Upper lobe of left lung (tissue), 6 donors: ENCODE measurements around the gene RAB3D. TPM values are rescaled to one million over a fixed set of nuclear protein-coding genes. Genes with fewer than 3 reads are reported as not detected.
"Not testable (repeated sequence)": the region's sequence is repeated elsewhere in the genome, so short reads cannot be mapped to it uniquely, and the experiment has no call there.

Source experiments
- ATAC-seq, 2 donors: fragments of 200-7000 bp; cut with Tn5 transposase; one replicate each; pipeline ENCODE4 v1.9.1; 2022; ENCODE audit warnings: mild to moderate bottlenecking in 2 of 2, moderate library complexity in 2 of 2; ENCODE audit not compliant: low FRiP score in 2 of 2
- DNase-seq, 2 donors: peaks; one replicate each; pipeline ENCODE4 v3.0.0-alpha.2; 2019 to 2020
- H3K27ac ChIP-seq, 4 donors: fragments of 200-600 bp; sonication (generic); one replicate each; pipeline ENCODE4 v1.5.1; 2016 to 2019
- H3K27me3 ChIP-seq, 4 donors: fragments of 200-600 bp; sonication (generic); one replicate each; pipeline ENCODE4 v1.5.1; 2017 to 2019
- H3K36me3 ChIP-seq, 4 donors: fragments of 200-600 bp; sonication (generic); one replicate each; pipeline ENCODE4 v1.5.1; 2016 to 2019
- H3K4me1 ChIP-seq, 4 donors: fragments of 200-600 bp; sonication (generic); one replicate each; pipeline ENCODE4 v1.5.1; 2018 to 2019
- H3K4me3 ChIP-seq, 4 donors: fragments of 200-600 bp; sonication (generic); one replicate each; pipeline ENCODE4 v1.5.1; 2017 to 2019; ENCODE audit warnings: mild to moderate bottlenecking in 2 of 4, moderate library complexity in 1 of 4
- H3K9me3 ChIP-seq, 4 donors: fragments of 200-600 bp; sonication (generic); one replicate each; pipeline ENCODE4 v1.5.1; 2018 to 2019
- EP300 ChIP-seq, 4 donors: sonication (generic); formaldehyde crosslinking; IDR thresholded peaks; one replicate each; pipeline ENCODE4 v1.5.1; 2017; ENCODE audit warnings: antibody characterized with exemption in 4 of 4, control low read depth in 2 of 4
- POLR2A ChIP-seq, 4 donors: fragments of 450-650 bp; IDR thresholded peaks; one replicate each; pipeline ENCODE4 v1.5.1; 2016 to 2017; ENCODE audit warnings: antibody characterized with exemption in 4 of 4, mild to moderate bottlenecking in 2 of 4
- POLR2AphosphoS5 ChIP-seq, 2 donors: sonication (generic); formaldehyde crosslinking; IDR thresholded peaks; one replicate each; pipeline ENCODE4 v1.5.1; 2017; ENCODE audit warnings: antibody characterized with exemption in 2 of 2
- WGBS, 2 donors: methylation state at CpG; one replicate each; pipeline ENCODE4 v1.1.5; 2017 to 2018; 5-methylcytosine and 5-hydroxymethylcytosine counted together
- total RNA-seq, 6 donors: library from RNA; depleted of rRNA in 4 of 6; stranded (reverse); fragments of >200 nt in 4 of 6; gene quantifications; one replicate each; pipeline versions ENCODE4 v1.1.0 to v1.2.1, GENCODE V29; 2016 to 2021
- TF ChIP-seq, protein P1 (sequence below), 6 experiments: fragments of 450-650 bp in 4 of 6; fragments of 200-600 bp in 2 of 6; sonication (generic) in 2 of 6; IDR thresholded peaks; one replicate each; pipeline ENCODE4 v1.5.1; 2016 to 2019; ENCODE audit warnings: antibody characterized with exemption in 6 of 6
- donor health status: DM: no; HTN: no; CAD: no; lungs with moderate emphysema.
- donor health status: DM: no; HTN: yes; CAD: no; lungs with severe emphysema.

Gene RAB3D
- total RNA-seq, 6 donors from 2014 or later: 22.6 to 59.2 (median 30.7) TPM

DNA sequence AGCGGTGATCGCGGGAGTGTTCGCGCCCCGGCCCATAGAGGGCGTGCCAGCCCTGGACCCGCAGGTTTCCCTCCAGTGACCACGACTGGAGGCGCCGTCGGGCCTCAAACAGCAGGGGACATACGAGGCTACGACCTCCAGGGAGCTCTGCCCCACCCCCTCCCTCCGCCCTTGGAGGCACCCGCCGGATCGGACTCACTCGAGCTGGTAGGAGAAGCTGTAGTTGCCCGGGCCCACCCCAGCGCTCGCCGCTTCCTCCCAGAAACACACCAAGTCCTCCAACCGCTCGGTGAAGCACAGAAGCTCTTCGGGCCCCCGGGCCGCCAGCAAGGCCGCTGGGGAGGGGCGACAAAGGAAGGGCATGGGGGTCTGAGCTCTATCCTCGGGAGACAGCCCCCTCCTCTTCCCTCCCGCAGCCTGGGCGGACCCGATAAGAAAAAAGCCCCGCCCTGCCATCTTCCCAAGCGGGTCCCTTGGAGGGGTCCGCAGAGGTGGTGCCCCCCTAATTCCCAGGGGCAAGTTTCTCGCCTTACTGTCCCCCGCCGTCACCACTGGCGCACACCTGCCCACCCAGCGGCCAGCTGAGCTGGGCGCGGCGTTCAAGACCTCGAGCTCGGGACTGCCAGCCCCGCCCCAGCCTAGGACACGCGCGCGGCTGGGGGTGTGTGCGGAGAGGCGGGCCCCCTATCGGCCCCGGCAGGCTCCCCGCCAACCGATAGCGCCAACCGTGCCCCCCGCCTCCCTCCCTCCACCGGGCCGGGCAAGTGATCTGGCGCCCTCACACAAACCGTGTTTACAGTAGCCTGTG, 43.6 kb upstream of the RAB3D start:
- DNase-seq (peak; percentile 81 to 92), ATAC-seq (peak; percentile 20 to 31)
- 0 to 8% methylated on average over 4 to 37 of the region's 65 CpGs for WGBS, 2 donors
- peak overlapping the region in 2 of 4 donors; percentile 72 to 78 for H3K27ac ChIP-seq
- H3K4me3 ChIP-seq: peak overlapping the region in 3 of 4 donors; percentile 50 to 61 (median 50)
- H3K9me3 ChIP-seq: no peaks in the 10 kb centered on the region
- peaks cover 0 to 3% (median 0%) of the 10 kb centered on the region in 4 donors for H3K27me3 ChIP-seq
- H3K4me1 ChIP-seq: peaks cover 52 to 68% (median 59%) of the 10 kb centered on the region in 4 donors
- H3K36me3 ChIP-seq: peaks cover 0 to 2% (median 0%) of the 10 kb centered on the region in 4 donors
- TF ChIP-seq, protein P1, sequence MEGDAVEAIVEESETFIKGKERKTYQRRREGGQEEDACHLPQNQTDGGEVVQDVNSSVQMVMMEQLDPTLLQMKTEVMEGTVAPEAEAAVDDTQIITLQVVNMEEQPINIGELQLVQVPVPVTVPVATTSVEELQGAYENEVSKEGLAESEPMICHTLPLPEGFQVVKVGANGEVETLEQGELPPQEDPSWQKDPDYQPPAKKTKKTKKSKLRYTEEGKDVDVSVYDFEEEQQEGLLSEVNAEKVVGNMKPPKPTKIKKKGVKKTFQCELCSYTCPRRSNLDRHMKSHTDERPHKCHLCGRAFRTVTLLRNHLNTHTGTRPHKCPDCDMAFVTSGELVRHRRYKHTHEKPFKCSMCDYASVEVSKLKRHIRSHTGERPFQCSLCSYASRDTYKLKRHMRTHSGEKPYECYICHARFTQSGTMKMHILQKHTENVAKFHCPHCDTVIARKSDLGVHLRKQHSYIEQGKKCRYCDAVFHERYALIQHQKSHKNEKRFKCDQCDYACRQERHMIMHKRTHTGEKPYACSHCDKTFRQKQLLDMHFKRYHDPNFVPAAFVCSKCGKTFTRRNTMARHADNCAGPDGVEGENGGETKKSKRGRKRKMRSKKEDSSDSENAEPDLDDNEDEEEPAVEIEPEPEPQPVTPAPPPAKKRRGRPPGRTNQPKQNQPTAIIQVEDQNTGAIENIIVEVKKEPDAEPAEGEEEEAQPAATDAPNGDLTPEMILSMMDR (IDR thresholded peaks at IDR 0.05): peak; percentile 60 to 87 (median 78)
- TF ChIP-seq POLR2A (IDR thresholded peaks at IDR 0.05): peak in 1 of 4 donors; percentile 8
- no peak for TF ChIP-seq EP300 (IDR thresholded peaks at IDR 0.05)
- no peak for TF ChIP-seq POLR2AphosphoS5 (IDR thresholded peaks at IDR 0.05)

DNA sequence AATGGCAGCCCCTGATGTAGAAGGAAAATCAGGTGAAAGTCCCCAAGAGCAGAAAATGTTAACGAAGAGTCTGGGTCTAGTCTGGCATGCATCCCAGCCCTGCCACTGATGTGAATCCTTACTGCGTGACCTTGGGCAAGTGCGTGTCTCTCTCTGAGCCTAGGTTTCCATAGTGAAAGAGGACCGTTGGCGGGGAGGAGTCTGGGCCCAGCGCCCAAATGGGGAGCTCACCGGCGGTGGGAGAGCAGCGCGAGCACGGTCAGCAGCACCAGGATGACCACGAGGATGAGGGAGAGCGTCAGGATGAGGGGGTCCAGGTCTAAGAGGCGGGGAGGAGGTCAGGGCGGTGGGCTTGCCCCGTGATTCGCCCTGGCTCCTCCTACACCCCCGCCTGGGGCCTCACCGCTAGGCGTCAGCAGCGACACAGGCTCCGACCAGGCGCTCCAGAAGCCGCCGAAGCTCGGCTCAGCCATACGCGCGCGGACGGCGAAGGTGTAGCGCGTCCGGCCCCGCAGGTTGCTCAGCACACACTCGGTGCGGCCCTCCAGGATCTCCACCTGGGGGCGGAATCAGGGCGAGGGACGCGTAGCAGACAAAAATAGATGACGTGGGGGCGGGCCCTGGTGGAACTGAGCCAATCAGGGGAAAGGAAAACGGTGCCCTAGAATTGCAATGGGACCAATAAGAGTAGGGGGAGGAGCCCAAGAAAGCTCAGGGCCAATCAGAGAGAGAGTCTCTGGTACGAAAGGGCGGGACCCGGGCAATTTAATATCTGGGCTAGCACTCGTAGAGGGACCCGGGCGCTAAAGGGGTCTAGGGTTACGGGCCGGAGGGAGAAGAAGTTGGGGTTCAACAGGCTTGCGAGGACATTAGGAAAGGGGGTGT, 41.4 kb upstream of the RAB3D start:
- peak overlapping the region; percentile 72 to 95 (median 91) for H3K27ac ChIP-seq
- H3K36me3 ChIP-seq: peaks cover 0 to 6% (median 0%) of the 10 kb centered on the region in 4 donors
- H3K9me3 ChIP-seq: no peaks in the 10 kb centered on the region
- peaks cover 0 to 3% (median 0%) of the 10 kb centered on the region in 4 donors for H3K27me3 ChIP-seq
- 3 to 4% methylated on average over 31 to 44 of the region's 54 CpGs for WGBS, 2 donors
- ATAC-seq (peak; percentile 94), DNase-seq (peak; percentile 95)
- peak in 3 of 4 donors; percentile 51 to 86 (median 82) for TF ChIP-seq POLR2A (IDR thresholded peaks at IDR 0.05)
- peak; percentile 82 to 96 for TF ChIP-seq POLR2AphosphoS5 (IDR thresholded peaks at IDR 0.05)
- TF ChIP-seq, protein P1 (IDR thresholded peaks at IDR 0.05): peak; percentile 67 to 95 (median 90)
- no peak for TF ChIP-seq EP300 (IDR thresholded peaks at IDR 0.05)
- peak overlapping the region; percentile 36 to 65 (median 58) for H3K4me3 ChIP-seq
- H3K4me1 ChIP-seq: peaks cover 62 to 74% (median 67%) of the 10 kb centered on the region in 4 donors

DNA sequence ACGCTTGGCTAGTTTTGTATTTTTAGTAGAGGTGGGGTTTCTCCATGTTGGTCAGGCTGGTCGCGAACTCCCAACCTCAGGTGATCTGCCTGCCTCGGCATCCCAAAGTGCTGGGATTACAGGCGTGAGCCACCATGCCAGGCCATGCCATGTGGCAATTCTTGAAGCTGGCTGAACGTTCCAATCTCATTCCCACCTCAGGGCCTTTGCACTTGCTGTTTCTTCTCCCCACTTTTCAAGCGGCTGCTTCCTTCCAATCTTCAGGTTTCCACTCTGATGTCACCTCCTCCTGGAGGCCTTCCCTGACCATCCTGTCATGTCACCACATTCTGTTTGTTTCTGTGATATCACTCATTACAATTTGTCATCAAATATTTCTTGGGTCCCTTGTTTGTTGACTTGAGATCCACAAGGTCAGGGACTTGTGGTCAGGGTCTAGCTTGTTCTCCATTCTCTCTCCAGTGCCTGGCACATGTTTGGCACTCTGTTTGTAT, 40.4 kb upstream of the RAB3D start:
- Histone ChIP-seq H3K27me3 (peaks cover 0 to 3% (median 0%) of the 10 kb centered on the region in 4 donors), H3K36me3 (peaks cover 0 to 6% (median 0%) of the 10 kb centered on the region in 4 donors), H3K4me1 (peaks cover 70 to 81% (median 72%) of the 10 kb centered on the region in 4 donors), H3K9me3 (no peaks in the 10 kb centered on the region), H3K4me3 (no peak overlapping the region), H3K27ac (peak overlapping the region in 2 of 4 donors; percentile 94 to 95)
- ATAC-seq: no peak
- 95% methylated on average over 7 of the region's 7 CpGs for WGBS, 2 donors
- no peak for DNase-seq
- TF ChIP-seq EP300 (IDR thresholded peaks at IDR 0.05): no peak
- TF ChIP-seq POLR2AphosphoS5 (IDR thresholded peaks at IDR 0.05): no peak
- TF ChIP-seq POLR2A (IDR thresholded peaks at IDR 0.05): no peak
- TF ChIP-seq, protein P1 (IDR thresholded peaks at IDR 0.05): no peak

DNA sequence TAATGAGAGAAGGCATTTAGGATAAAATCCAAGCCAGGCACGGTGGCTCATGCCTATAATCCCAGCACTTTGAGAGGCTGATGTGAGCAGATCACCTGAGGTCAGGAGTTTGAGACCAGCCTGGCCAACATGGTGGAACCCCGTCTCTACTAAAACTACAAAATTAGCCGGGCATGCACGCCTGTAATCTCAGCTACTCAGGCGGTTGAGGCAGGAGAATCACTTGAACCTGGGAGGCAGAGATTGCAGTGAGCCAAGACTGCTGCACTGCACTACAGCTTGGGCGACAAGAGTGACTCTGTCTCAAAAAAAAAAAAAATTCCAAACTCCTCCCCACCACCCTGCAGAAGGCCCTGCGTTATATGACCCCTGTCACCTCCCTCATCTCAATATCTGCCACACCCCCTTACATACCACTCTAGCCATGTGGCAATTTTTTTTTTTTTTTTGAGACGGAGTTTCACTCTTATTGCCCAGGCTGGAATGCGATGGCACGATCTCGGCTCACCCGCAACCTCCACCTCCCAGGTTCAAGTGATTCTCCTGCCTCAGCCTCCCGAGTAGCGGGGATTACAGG, 39.9 kb upstream of the RAB3D start:
- H3K27me3 ChIP-seq, H3K9me3 ChIP-seq, H3K36me3 ChIP-seq, H3K4me3 ChIP-seq, ATAC-seq, H3K27ac ChIP-seq, DNase-seq: not testable (repeated sequence)
- 86 to 87% methylated on average over 14 of the region's 14 CpGs for WGBS, 2 donors
- H3K4me1 ChIP-seq: peaks cover 68 to 76% (median 69%) of the 10 kb centered on the region in 4 donors
